Measurements from ENCODE around the gene IPO11. TPM values are rescaled to one million over a fixed set of nuclear protein-coding genes. Genes with fewer than 3 reads are reported as not detected.
A peak's percentile ranks its signal among the peaks of the same experiment; 100 is the strongest.

Gene IPO11
- total RNA-seq (10 to 100 TPM; 22.5 to 40.3 (median 26.4) TPM), polyA plus RNA-seq (10 to 100 TPM; 10.4 to 23.3 TPM)
- long read RNA-seq, donor 1, full-length matches to known transcripts: 5 of 14 reads
- long read RNA-seq, donor 1, partial matches to known transcripts: 6 of 14 reads
- long read RNA-seq, donor 1, other reads (novel, unspliced or antisense): 3 of 14 reads
- long read RNA-seq, donor 2, full-length matches to known transcripts: 9 of 9 reads
- long read RNA-seq, donor 2, partial matches to known transcripts: 0 of 9 reads
- long read RNA-seq, donor 2, other reads (novel, unspliced or antisense): 0 of 9 reads
- long read RNA-seq, donor 3, full-length matches to known transcripts: 19 of 25 reads
- long read RNA-seq, donor 3, partial matches to known transcripts: 0 of 25 reads
- long read RNA-seq, donor 3, other reads (novel, unspliced or antisense): 6 of 25 reads

DNA sequence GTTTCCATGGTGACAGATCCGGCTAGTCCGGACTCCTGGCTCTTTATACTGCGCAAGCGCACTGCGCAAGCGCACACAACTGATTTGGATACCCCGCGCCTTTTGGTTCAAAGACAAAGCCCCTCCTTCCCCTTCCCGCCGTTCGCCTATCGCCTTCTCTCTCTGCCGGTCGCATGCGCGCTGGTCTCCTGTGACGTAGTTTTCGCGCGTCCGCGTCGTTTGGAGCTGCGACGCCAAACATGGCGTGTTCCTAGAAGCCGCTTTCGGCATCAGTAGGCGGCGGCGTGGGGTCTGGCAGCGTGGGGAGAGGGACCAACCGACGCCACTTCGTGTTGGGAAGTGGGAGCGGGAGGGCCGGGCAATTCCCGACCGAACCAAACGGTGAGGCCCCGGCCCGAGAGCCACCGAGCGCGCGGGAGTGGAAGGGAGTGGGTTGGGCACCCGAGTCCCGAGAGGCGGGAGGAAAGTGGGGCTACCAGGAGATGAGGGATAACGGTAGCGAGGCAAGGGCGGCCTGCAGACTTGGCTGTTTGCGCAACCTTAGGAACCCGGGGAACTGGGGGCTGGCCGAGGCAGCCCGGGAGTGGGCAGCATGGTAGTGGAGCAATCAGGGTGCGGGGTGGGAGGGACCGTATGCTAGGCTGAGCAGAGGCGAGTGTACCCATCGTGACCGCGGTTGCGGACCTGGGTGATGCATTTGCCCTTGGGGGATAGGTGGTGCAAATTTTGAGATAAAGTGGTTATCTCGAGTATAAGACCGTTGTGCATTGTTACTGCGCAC lies at the start of gene IPO11:
Gene IPO11 (plus strand): TSS at position 215 of the 781 bp plus-strand sequence. CDS start 24,517 bp downstream, outside the sequence.
- H3K9me3 ChIP-seq: no peaks in the 10 kb centered on the region
- peak within 1 kb of the TSS in 1 of 2 donors; percentile 51 for H3K27ac ChIP-seq
- TF ChIP-seq EP300 (IDR thresholded peaks at IDR 0.05): no peak
- TF ChIP-seq POLR2A (IDR thresholded peaks at IDR 0.05): peak; percentile 71
- TF ChIP-seq, protein P1, sequence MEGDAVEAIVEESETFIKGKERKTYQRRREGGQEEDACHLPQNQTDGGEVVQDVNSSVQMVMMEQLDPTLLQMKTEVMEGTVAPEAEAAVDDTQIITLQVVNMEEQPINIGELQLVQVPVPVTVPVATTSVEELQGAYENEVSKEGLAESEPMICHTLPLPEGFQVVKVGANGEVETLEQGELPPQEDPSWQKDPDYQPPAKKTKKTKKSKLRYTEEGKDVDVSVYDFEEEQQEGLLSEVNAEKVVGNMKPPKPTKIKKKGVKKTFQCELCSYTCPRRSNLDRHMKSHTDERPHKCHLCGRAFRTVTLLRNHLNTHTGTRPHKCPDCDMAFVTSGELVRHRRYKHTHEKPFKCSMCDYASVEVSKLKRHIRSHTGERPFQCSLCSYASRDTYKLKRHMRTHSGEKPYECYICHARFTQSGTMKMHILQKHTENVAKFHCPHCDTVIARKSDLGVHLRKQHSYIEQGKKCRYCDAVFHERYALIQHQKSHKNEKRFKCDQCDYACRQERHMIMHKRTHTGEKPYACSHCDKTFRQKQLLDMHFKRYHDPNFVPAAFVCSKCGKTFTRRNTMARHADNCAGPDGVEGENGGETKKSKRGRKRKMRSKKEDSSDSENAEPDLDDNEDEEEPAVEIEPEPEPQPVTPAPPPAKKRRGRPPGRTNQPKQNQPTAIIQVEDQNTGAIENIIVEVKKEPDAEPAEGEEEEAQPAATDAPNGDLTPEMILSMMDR (IDR thresholded peaks at IDR 0.05): no peak
- DNase-seq: peak; percentile 98 to 99 (median 98)
- peak within 1 kb of the TSS; percentile 100 for H3K4me3 ChIP-seq
- H3K4me1 ChIP-seq (ENCODE audit: insufficient read depth): peaks cover 3% of the 10 kb centered on the region
- 0 to 1% (median 1%) methylated on average over 66 of the region's 66 CpGs for WGBS, 3 donors
- intact Hi-C loops (cut with DNase I): no loop called here
- H3K36me3 ChIP-seq: no peaks in the 10 kb centered on the region
- H3K27me3 ChIP-seq: no peaks in the 10 kb centered on the region

DNA sequence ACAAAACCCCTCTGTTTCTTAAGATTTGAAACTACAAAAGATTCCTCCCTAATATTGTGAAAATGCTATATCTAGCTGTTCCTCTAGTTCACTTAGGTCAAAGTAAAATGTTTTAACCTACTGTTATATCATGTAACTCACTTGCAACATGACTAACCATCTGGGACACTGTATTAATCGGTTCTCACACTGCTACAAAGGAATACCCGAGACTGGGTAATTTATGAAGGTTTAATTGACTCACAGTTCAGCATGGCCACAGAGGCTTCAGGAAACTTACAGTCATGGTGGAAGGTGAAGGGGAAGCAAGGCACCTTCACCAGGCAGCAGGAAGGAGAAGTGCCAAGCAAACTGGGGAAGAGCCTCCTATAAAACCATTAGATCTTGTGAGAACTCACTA lies 43.5 kb upstream of the IPO11 start:
- H3K27ac ChIP-seq: no peak overlapping the region
- DNase-seq: no peak
- no peaks in the 10 kb centered on the region for H3K27me3 ChIP-seq
- H3K9me3 ChIP-seq: no peaks in the 10 kb centered on the region
- no peak for TF ChIP-seq POLR2A (IDR thresholded peaks at IDR 0.05)
- no peak for TF ChIP-seq EP300 (IDR thresholded peaks at IDR 0.05)
- WGBS, 3 donors: 97 to 99% (median 97%) methylated on average over 2 of the region's 2 CpGs
- no peak overlapping the region for H3K4me3 ChIP-seq
- peaks cover 3% of the 10 kb centered on the region for H3K36me3 ChIP-seq
- no peaks in the 10 kb centered on the region for H3K4me1 ChIP-seq (ENCODE audit: insufficient read depth)
- intact Hi-C loops (cut with DNase I): no loop called here

DNA sequence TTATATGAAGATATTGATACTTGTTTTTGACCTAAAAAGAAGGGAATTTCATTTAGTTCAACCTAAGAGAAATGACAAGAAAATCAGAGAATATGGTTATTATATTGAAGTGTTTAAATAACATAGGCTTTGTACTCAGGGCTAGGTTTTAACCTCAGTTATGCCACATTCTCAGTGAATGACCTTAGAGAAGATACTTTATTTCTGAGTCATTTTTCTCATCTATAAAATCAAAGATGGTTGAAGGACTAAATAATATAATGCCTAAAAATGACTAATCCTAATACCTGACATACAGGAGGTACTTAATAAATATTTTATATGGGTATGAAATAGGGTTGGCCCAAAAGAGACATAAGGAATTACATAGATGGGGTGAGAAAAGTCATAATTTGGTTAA lies 41.2 kb upstream of the IPO11 start:
- DNase-seq: no peak
- intact Hi-C loops (cut with DNase I): no loop called here
- H3K4me3 ChIP-seq: no peak overlapping the region
- no peaks in the 10 kb centered on the region for H3K27me3 ChIP-seq
- no peak for TF ChIP-seq EP300 (IDR thresholded peaks at IDR 0.05)
- no peak for TF ChIP-seq POLR2A (IDR thresholded peaks at IDR 0.05)
- TF ChIP-seq, protein P1 (IDR thresholded peaks at IDR 0.05): no peak
- no peak overlapping the region for H3K27ac ChIP-seq
- no peaks in the 10 kb centered on the region for H3K36me3 ChIP-seq
- no peaks in the 10 kb centered on the region for H3K4me1 ChIP-seq (ENCODE audit: insufficient read depth)
- no peaks in the 10 kb centered on the region for H3K9me3 ChIP-seq

DNA sequence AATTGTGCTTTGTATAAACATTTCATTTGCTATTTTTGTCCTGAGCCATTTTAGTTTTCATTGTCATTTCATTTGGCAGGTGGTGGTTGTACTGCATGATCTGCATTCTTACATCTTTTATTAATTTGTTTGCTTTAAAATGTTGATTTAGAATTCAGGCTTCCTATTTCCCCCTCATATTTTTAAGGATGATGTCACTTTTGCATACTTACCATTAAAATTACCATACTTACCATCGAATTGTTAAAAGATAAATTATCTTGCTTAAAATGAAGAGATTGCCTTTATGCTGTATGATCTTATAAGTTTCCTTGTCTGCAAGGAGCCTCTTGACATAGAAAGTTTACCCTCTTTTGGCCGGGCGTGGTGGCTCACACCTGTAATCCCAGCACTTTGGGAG lies 40.0 kb upstream of the IPO11 start:
- DNase-seq: no peak
- TF ChIP-seq EP300 (IDR thresholded peaks at IDR 0.05) (no peak), POLR2A (IDR thresholded peaks at IDR 0.05) (no peak)
- TF ChIP-seq, protein P1 (IDR thresholded peaks at IDR 0.05): no peak
- Histone ChIP-seq H3K4me1 (ENCODE audit: insufficient read depth) (no peaks in the 10 kb centered on the region), H3K36me3 (no peaks in the 10 kb centered on the region), H3K4me3 (no peak overlapping the region), H3K27me3 (no peaks in the 10 kb centered on the region), H3K27ac (no peak overlapping the region), H3K9me3 (no peaks in the 10 kb centered on the region)
- WGBS, 3 donors: 92 to 97% (median 96%) methylated on average over 3 of the region's 3 CpGs
- intact Hi-C loops (cut with DNase I): no loop called here

Measured in ovary (tissue), 10 donors.